Fibroblast of skin of left biceps (primary cell): ENCODE measurements around the gene CAMK4.
A peak's percentile ranks its signal among the peaks of the same experiment; 100 is the strongest.

Experiments used
- DNase-seq, 2 experiments: peaks; one replicate each; pipeline ENCODE4 v3.0.0-alpha.2; 2013; ENCODE audit warnings: low read depth in 2 of 2

Gene CAMK4

GRCh38 chr5:111422747-111423720 lies 198.8 kb downstream of the CAMK4 start:
- DNase-seq, result no peak

GRCh38 chr5:111425205-111425604 lies 201.0 kb downstream of the CAMK4 start:
- DNase-seq, result no peak

DNA sequence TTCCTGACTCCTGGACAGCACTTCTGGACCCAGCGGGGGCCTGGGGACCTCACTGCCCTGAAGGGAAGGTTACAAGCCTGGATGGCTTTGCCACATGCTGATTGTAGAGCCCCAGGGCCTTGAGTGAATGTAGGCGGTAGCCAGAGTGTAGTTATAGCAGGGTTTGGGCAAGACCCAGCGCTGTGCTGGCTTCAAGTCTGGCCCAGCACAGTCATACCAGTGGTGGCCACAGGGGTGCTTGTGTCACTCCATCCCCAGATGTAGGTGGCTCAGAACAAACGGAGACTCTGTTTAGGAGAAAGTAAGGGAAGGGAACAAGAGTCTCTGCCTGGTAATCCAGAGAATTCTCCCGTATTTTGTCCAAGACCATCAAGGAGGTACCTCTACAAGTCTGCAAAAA lies 203.6 kb downstream of the CAMK4 start:
- DNase-seq, result no peak

DNA sequence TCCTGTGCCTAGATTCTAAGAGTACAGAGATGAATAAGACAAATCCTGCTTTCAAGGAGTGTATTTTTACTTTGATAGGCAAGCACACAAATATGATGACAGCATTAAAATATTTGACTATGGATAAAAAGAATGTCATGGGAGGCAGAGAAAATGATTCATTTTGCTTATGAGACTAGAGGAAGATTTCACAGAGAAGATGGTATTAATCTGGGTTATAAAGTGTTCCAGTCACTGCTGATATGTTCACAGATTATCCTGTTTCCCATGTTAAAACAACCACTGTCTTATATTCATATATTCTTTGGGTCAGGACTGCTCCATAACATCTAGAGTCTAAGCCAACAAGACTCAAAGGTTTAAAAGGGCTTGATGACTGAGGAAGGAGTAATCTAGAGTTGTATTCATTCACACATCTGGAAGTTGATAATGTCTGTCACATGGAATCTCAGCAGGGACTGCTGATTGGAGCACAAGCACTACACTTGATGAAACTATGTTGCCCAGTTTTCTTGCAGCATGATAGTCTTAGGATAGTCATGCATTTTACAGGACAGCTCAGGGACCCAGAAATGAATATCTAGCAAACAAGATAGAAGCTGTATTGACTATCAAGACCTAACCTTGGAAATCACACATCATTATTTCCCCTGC lies 208.8 kb downstream of the CAMK4 start:
- DNase-seq, result no peak

DNA sequence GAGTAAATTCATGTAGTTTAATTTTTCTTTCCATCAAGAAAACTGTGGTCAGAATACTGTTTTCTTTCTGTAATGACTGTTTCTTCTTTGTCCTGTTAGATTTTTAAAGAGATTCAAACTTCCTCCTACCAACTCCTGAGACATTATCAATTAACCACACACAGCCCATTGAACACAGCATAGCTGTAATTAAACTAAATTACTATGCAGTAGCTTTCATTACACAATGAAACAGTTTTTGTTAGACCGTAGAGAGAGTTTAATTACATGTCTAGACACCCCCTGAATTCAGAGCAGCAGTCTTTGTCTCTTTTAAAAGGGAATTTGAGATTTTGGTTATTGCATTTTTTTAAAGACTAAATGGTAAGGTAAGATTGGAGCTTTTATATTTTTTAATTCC lies 210.6 kb downstream of the CAMK4 start:
- no peak for DNase-seq

DNA sequence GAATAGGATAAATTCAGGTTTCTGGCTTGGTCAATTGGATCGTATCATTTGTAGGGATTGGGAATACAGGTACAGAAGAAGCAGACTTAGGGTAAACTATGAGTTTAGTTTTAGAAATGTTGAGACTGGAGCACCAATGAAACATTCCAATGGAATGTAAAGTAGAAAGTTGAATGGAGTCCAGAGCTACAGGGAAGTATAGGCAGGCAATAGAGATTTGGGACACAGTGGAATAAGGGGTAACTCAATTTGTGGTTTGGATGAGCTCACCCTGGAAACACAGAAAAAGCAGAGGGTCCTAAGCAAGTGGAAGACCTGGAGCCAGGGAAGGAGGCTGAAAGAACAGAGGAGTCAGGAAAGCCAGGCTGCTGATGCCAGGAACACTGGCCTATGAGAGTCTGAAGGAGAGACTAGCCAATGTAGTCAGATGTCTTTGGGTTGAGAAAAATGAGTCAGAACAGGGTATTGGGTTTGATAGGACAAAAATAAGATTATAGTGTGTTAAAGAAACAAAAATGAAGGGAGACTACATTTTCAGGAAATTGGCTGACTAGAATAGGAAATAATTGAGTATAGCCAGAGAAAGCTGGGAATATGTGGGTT lies 215.4 kb downstream of the CAMK4 start:
- peak in 1 of 2 experiments; percentile 28 for DNase-seq

DNA sequence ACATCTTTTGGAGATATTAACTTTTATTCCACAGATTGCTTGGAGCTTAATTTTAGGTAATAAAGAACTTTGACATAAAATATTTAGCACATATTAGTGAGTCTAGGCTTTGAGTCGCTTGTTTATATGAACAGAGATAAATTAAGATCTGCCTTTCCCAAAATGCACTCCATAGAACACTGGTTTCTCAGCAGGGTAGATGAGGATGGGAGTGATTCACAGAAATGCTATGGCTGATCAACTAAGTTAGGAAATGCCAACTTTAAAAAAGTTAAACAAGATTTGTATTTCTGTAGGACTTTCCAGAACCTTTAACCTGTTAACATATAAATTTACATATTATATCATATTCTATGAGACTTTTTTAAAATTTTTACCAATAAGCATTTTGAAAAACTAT lies 222.9 kb downstream of the CAMK4 start:
- no peak for DNase-seq

DNA sequence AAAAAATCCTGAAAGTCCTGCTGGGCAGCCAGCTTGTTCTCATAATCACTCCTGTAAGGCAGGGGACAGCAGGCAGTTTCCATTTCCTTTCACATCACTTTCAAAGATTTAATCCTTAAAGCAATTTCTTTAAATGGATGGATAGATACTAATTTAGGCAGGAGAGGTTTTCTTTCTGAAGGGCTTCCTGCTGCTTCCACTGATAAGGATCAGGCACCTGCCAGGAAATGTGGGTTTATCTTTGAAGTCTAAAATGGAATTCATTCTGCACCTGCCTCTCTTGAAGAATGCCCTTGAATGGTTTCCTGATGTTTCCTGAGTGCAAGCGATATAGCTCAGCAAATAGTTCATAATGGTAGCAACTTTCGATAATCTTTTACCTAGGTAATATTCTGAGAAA lies 223.6 kb downstream of the CAMK4 start:
- DNase-seq, result no peak

DNA sequence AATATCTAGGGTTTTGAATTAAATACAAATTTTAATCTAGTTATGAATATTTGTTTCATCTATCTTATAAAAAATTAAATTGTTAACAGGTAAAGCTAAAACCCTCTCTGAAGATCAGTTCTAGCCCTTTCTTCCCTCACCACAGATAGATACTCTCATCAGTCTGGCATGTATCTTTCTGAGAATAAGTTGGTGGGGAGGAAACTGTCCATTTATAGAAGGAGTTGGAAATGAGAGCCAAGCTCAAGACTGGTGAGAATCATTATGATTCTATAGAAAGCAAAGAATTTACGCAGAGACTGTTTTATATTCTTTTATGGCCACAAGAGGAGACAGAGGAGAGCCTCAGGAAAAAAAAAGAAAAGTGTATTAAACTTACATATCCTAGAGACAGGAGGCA lies 229.1 kb downstream of the CAMK4 start:
- no peak for DNase-seq

- DNase-seq, result no peak
Observed at GRCh38 chr5:111453747-111454146, 229.6 kb downstream of the CAMK4 start.

- DNase-seq, result no peak
Observed at GRCh38 chr5:111454198-111454622, 230.0 kb downstream of the CAMK4 start.

GRCh38 chr5:111454776-111455175 lies 230.6 kb downstream of the CAMK4 start:
- DNase-seq, result no peak

- DNase-seq, result no peak
Observed at GRCh38 chr5:111461255-111461671, 237.1 kb downstream of the CAMK4 start.

- DNase-seq, result no peak
Observed at GRCh38 chr5:111461934-111462333, 237.8 kb downstream of the CAMK4 start.

GRCh38 chr5:111463311-111463710 lies 239.1 kb downstream of the CAMK4 start:
- no peak for DNase-seq

GRCh38 chr5:111469293-111469896 lies 245.2 kb downstream of the CAMK4 start:
- no peak for DNase-seq

- no peak for DNase-seq
Observed at GRCh38 chr5:111469903-111470302, 245.7 kb downstream of the CAMK4 start.

GRCh38 chr5:111472096-111472495 lies 247.9 kb downstream of the CAMK4 start:
- DNase-seq, result no peak

GRCh38 chr5:111472579-111472978 lies 248.4 kb downstream of the CAMK4 start:
- no peak for DNase-seq

- DNase-seq, result no peak
Observed at GRCh38 chr5:111478266-111478665, 254.1 kb downstream of the CAMK4 start.

- no peak for DNase-seq
Observed at GRCh38 chr5:111478898-111479297, 254.7 kb downstream of the CAMK4 start.

DNA sequence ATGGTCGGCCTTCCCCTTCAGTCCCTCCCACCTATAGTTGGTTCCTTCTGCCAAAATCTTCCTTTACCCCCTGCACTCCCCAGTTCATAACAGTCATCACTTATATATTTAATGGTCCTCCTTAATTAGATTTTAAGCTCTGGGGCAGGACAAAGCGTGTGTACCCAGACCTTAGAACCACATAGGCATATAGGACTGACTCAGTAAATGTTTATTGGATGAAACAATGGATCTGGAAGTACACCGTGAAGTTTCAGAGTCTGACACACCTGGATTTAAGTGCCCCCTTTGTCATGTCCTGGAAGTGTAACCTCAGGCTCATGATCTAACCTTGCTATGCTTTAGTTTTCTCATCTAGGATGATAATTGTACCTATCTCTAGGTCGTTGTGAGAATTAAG lies 256.2 kb downstream of the CAMK4 start:
- DNase-seq, result no peak
